ENCODE data around the gene ANKRD35.

ANKRD35 gene

DNA sequence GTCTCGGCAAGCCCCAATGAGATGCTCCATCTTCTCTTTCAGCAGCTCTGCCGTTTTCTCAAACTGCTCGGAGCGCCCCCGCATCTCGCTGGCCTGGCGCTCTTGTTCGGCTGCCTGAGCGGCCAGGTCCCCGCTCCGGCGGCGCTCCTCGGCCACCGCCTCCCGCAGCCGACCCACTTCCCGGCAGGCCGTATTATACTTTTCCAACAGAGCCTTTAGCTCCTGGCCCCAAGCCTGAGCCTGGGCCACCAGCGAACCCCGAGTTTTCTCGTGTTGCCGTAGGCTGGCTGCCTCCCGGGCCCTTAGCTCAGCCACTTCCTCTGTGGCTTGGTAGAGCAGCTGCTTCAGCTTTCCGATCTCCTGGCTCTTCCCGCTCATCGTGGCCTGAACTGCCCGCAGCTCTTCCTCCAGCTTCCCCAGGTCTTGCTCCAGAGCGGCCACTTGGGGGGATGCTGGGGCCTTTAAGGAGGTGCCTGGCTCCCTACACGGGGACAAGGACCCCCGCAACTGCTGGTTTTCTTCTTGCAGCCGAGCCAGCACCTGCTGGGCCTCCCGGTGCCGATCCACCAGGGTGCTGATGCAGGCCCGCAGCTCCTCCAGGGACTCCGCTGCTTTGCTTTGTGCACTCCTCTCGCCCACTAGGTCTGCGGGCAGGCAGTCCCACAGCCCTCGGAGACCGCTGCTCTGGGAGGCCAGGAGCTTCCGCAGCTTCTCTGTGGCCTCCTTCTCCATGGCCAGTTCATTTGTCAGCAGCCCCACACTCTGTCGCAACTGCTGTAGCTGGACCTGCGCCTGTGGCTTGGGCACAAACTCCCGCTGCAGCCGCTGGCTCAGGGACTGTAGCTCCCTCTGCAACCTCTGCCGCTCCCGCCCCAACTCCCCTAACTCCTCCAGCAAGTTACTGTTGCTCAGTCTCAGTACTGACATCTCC, 13.4 kb downstream of the ANKRD35 start:
- DNase-seq (ENCODE audit: low read depth), result peak; percentile 53
- H3K4me3 ChIP-seq (ENCODE audit: control insufficient read depth, low read depth, low read length), result peak overlapping the region; percentile 45

DNA sequence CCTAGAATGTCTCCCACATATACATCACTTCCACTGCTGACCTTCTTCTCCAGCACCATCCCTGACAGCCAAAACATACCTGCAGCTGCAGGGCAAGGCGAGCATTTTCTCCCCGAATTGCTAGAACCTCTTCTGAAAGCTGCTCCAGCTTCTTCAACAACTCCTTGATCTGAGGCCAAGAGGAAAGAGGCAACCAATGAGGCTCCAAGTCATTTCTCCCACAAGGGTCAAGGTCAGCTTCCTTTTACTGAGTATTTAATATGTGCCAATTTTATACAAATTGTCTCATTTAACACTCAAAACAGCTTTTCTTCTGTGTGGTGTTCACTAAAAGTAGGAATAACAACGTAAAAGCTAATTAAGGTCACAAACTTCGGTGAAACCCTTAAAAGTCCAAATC, 17.4 kb downstream of the ANKRD35 start:
- no peak for DNase-seq (ENCODE audit: low read depth)
- TF ChIP-seq, protein P1, sequence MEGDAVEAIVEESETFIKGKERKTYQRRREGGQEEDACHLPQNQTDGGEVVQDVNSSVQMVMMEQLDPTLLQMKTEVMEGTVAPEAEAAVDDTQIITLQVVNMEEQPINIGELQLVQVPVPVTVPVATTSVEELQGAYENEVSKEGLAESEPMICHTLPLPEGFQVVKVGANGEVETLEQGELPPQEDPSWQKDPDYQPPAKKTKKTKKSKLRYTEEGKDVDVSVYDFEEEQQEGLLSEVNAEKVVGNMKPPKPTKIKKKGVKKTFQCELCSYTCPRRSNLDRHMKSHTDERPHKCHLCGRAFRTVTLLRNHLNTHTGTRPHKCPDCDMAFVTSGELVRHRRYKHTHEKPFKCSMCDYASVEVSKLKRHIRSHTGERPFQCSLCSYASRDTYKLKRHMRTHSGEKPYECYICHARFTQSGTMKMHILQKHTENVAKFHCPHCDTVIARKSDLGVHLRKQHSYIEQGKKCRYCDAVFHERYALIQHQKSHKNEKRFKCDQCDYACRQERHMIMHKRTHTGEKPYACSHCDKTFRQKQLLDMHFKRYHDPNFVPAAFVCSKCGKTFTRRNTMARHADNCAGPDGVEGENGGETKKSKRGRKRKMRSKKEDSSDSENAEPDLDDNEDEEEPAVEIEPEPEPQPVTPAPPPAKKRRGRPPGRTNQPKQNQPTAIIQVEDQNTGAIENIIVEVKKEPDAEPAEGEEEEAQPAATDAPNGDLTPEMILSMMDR (conservative IDR thresholded peaks at IDR 0.05; ENCODE audit: control insufficient read depth, insufficient read depth, low read depth, low read length), result no peak

More for the DNA sequence above, 13.4 kb downstream of the ANKRD35 start:
- TF ChIP-seq, protein P1 (conservative IDR thresholded peaks at IDR 0.05; ENCODE audit: control insufficient read depth, insufficient read depth, low read depth, low read length), result no peak

DNA sequence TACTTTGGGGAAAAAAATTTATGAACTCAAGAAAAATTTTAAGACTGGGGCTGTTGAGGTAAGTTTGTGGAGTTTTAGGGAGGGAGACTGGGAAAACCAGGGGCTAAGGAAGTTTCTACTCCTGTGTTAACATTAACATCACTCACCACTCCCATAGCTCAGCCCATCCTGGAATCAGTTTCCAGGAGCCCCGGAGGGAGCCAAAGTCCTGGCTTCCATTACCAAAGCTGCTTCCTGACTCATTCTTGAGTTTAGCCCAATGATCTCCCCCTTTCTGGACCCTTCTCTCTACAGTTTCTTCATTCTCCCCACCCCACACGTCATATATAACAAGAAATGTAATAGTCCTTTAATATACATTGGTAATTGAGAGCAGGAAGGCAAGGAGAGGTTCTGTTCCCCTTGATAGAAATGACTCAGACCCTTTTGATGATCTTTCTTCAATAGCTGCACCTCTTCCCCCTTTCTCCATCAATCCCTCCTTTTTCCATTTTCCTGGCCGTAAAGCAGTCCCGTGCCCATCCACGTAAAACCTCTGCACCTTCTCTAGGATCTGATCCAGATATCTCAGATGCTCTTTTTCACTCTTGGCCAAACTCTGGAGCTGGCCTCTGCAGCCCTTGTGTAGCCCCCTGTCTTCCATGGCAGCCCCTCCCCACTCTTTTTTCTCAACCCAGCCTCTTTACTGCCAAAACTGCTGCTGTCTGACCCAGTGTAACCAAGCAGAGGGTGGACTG, 22.2 kb downstream of the ANKRD35 start:
- H3K4me3 ChIP-seq (ENCODE audit: control insufficient read depth, low read depth, low read length), result no peak overlapping the region
- TF ChIP-seq, protein P1 (conservative IDR thresholded peaks at IDR 0.05; ENCODE audit: control insufficient read depth, insufficient read depth, low read depth, low read length), result no peak
- peak; percentile 50 for DNase-seq (ENCODE audit: low read depth)

More for the DNA sequence above, 17.4 kb downstream of the ANKRD35 start:
- H3K4me3 ChIP-seq (ENCODE audit: control insufficient read depth, low read depth, low read length), result no peak overlapping the region

DNA sequence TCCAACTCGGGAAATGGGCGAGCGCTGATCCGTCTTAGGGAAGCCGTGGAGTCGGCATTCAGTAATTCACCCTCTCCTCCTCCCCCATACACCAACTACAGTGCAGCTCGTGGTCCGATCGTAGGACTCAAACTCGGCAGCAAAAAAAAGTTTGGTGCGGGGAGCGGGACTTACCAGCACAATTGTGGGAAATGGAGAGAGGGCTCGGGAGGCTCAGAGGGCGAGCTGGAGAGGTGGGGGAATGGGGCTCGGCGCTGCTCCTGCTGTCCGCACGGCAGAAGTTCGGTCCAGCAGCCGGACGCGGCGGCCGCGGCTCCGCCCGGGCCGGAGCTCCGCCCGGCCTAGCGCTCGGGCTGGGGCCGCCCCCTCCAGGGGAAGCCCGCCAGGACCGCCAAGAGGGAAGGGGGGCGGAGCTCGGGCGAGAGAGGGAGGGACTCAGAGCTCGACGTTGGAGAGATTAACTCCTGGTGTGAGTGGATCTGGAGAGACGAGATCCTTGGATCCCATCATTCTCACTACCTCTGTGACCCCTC, 26.1 kb downstream of the ANKRD35 start:
- TF ChIP-seq, protein P1 (conservative IDR thresholded peaks at IDR 0.05; ENCODE audit: control insufficient read depth, insufficient read depth, low read depth, low read length), result no peak
- H3K4me3 ChIP-seq (ENCODE audit: control insufficient read depth, low read depth, low read length), result peak overlapping the region; percentile 80
- peak; percentile 83 for DNase-seq (ENCODE audit: low read depth)

DNA sequence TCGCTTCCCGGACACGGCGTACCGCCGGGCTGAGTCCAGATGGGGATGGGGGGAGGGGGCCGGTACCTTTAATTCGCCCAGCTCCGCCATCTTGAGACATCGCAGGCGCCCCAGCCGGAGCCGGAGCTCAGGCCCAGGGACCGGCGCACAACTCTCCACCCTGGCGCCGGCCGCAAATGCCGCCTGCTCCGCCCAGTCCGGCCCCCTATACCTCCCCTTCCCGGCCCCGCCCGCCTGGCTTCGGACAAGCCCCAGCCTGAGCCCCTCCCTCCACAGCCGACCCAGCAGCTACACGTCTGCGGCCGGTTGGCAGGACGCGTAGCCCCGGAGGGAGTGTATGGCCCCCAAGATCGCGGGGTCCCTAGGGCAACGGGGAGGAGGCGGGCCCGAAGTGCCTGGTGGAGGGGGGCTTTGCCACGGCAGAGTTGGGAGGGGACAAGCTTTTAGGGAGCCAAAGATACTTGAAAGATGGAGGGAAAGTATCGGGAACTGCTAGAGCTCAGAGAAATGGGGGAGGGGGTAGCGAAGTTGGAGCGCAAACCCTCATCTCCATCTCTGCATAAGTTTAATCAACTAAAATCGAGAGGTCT, 26.7 kb downstream of the ANKRD35 start, which contains the start of gene PIAS3:
Gene PIAS3, minus strand, starts transcription at position 181 of the 590 bp plus-strand sequence. Its CDS starts 91 bp downstream, at position 90.
- DNase-seq (ENCODE audit: low read depth), result peak; percentile 87
- TF ChIP-seq, protein P1 (conservative IDR thresholded peaks at IDR 0.05; ENCODE audit: control insufficient read depth, insufficient read depth, low read depth, low read length), result no peak

DNA sequence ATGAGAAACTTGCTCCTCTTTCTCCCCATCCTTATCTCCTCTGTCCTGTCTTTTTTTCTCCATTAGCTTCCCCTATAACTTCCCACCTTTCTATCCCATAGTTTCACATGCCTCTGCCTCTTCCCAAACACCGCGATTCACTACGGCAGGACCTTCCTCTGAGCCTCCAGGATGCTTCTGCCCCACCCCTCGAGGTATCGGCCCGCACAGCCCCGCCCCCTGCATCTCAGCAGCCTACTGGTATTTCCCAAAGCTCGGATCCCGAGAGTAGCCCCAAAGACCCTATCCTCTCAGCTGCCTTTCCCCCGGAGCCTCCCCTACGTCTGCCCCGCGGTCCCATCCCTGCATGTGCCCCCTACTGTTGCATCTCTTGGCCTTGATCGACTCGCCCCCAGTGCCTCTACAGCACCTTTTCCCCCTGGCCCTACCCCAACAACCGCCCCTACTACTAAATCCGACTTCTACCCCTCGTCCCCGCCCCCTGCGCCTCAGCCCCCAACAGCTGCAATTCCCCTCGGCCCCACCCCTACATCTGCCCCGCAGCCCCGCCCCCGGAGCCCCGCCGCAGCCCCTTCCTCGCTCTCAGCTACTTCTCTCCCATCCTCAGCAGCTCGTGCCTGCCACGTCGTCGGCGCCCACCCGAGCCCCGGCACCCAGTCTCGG, 27.3 kb downstream of the ANKRD35 start:
- H3K4me3 ChIP-seq (ENCODE audit: control insufficient read depth, low read depth, low read length), result peak overlapping the region; percentile 80
- TF ChIP-seq, protein P1 (conservative IDR thresholded peaks at IDR 0.05; ENCODE audit: control insufficient read depth, insufficient read depth, low read depth, low read length), result no peak
- no peak for DNase-seq (ENCODE audit: low read depth)

More for the DNA sequence above, 26.7 kb downstream of the ANKRD35 start, which contains the start of gene PIAS3:
- H3K4me3 ChIP-seq (ENCODE audit: control insufficient read depth, low read depth, low read length), result peak within 1 kb of the TSS; percentile 80

All from fibroblast of mammary gland (primary cell).